Measurements from ENCODE around the gene MINDY4.

The MINDY4 gene

GRCh38 chr7:30852744-30853288 is 81.6 kb downstream of the MINDY4 start:
- DNase-seq (ENCODE audit: low spot score): no peak

- no peak for DNase-seq (ENCODE audit: low spot score)
These were observed 82.4 kb downstream of the MINDY4 start for GRCh38 chr7:30853576-30853975.

- no peak for DNase-seq (ENCODE audit: low spot score)
These were observed 84.7 kb downstream of the MINDY4 start for GRCh38 chr7:30855936-30856335.

- no peak for DNase-seq (ENCODE audit: low spot score)
These were observed 87.4 kb downstream of the MINDY4 start for GRCh38 chr7:30858576-30858975.

GRCh38 chr7:30859202-30859939 is 88.2 kb downstream of the MINDY4 start:
- no peak for DNase-seq (ENCODE audit: low spot score)

GRCh38 chr7:30859940-30860496 is 88.8 kb downstream of the MINDY4 start:
- DNase-seq (ENCODE audit: low spot score): no peak

- no peak for DNase-seq (ENCODE audit: low spot score)
These were observed 90.4 kb downstream of the MINDY4 start for GRCh38 chr7:30861612-30862011.

GRCh38 chr7:30862995-30863705 is 91.9 kb downstream of the MINDY4 start:
- DNase-seq (ENCODE audit: low spot score): no peak

GRCh38 chr7:30863706-30864035 is 92.5 kb downstream of the MINDY4 start:
- no peak for DNase-seq (ENCODE audit: low spot score)

GRCh38 chr7:30864101-30864500 is 92.9 kb downstream of the MINDY4 start:
- DNase-seq (ENCODE audit: low spot score): peak; percentile 83

- no peak for DNase-seq (ENCODE audit: low spot score)
These were observed 93.9 kb downstream of the MINDY4 start for GRCh38 chr7:30865076-30865475.

- DNase-seq (ENCODE audit: low spot score): no peak
These were observed 94.6 kb downstream of the MINDY4 start for GRCh38 chr7:30865821-30866220.

- DNase-seq (ENCODE audit: low spot score): no peak
These were observed 95.7 kb downstream of the MINDY4 start for GRCh38 chr7:30866939-30867338.

- no peak for DNase-seq (ENCODE audit: low spot score)
These were observed 96.3 kb downstream of the MINDY4 start for GRCh38 chr7:30867483-30867882.

- no peak for DNase-seq (ENCODE audit: low spot score)
These were observed 98.8 kb downstream of the MINDY4 start for GRCh38 chr7:30869794-30870611.

GRCh38 chr7:30870821-30871518 is 99.8 kb downstream of the MINDY4 start:
- DNase-seq (ENCODE audit: low spot score): no peak

- no peak for DNase-seq (ENCODE audit: low spot score)
These were observed 100.4 kb downstream of the MINDY4 start for GRCh38 chr7:30871655-30872054.

- DNase-seq (ENCODE audit: low spot score): no peak
These were observed 102.0 kb downstream of the MINDY4 start for GRCh38 chr7:30873207-30873606.

GRCh38 chr7:30873656-30874055 is 102.4 kb downstream of the MINDY4 start:
- no peak for DNase-seq (ENCODE audit: low spot score)

- no peak for DNase-seq (ENCODE audit: low spot score)
These were observed 103.6 kb downstream of the MINDY4 start for GRCh38 chr7:30874656-30875302.
